ENCODE results near the gene ZNF518B.

GRCh38 chr4:10461850-10462400 is 4.7 kb upstream of the ZNF518B start:
- TF ChIP-seq MAFG (tag; conservative IDR thresholded peaks at IDR 0.05) (no peak), CXXC5 (CRISPR knock-in tag; IDR thresholded peaks at IDR 0.05) (no peak), POLR2A (conservative IDR thresholded peaks at IDR 0.05) (no peak), SP2 (IDR thresholded peaks at IDR 0.05; ENCODE audit: extremely low read depth, low read depth, low read length, poor library complexity, severe bottlenecking) (no peak), KLF1 (tag; IDR thresholded peaks at IDR 0.05) (no peak), YY1 (IDR thresholded peaks at IDR 0.05; ENCODE audit: borderline replicate concordance in 1 of 3, control insufficient read depth in 1 of 3, extremely low read depth in 1 of 3, insufficient read depth in 3 of 3, insufficient read length in 1 of 3, insufficient replicate concordance in 2 of 3, low read depth in 1 of 3, low read length in 2 of 3) (no peak), C11orf30 (IDR thresholded peaks at IDR 0.05; ENCODE audit: low read depth) (no peak), ZBTB11 (CRISPR knock-in tag; IDR thresholded peaks at IDR 0.05) (no peak), ESRRA (IDR thresholded peaks at IDR 0.05; ENCODE audit: borderline replicate concordance, low read depth) (no peak), ZNF224 (CRISPR knock-in tag; IDR thresholded peaks at IDR 0.05) (no peak), MED1 (CRISPR knock-in tag; IDR thresholded peaks at IDR 0.05; ENCODE audit: borderline replicate concordance) (no peak), CREB3 (tag; conservative IDR thresholded peaks at IDR 0.05; ENCODE audit: low read depth) (no peak), TAF1 (IDR thresholded peaks at IDR 0.05; ENCODE audit: control insufficient read depth, extremely low read depth, insufficient read depth, low read length, severe bottlenecking) (no peak)

All from K562 (cell line).